ENCODE data around the gene LATS1. TPM values are rescaled to one million over a fixed set of nuclear protein-coding genes. Genes with fewer than 3 reads are reported as not detected.
A peak's percentile ranks its signal among the peaks of the same experiment; 100 is the strongest.

The LATS1 gene
- polyA plus RNA-seq, 3 donors = 5.2 to 10.3 (median 10.1) TPM

- Mint-ChIP-seq H3K27me3 (ENCODE audit: low read depth in 3 of 3) (peaks cover 0 to 2% (median 1%) of the 10 kb centered on the region in 3 donors), H3K4me1 (peaks cover 28% of the 10 kb centered on the region), H3K27ac (peak overlapping the region in 4 of 7 donors; percentile 33 to 68 (median 46)), H3K36me3 (peaks cover 10 to 20% of the 10 kb centered on the region in 2 donors), H3K9me3 (no peaks in the 10 kb centered on the region), H3K4me3 (no peak overlapping the region)
- intact Hi-C loops (cut with micrococcal nuclease) = loop anchor here (10.0 kb wide), 4 partner anchors 51 to 201 kb away; partner anchors contain the start of genes GINM1 (in 1 of the 2), LRP11 (in 1 of the 2) and RAET1G (in 1 of the 2)
- H3K79me2 ChIP-seq (ENCODE audit: insufficient read depth, low read length) = peaks cover 8% of the 10 kb centered on the region
- H3K9ac ChIP-seq (ENCODE audit: insufficient read depth, low read length, poor library complexity, severe bottlenecking) = no peak overlapping the region
- TF ChIP-seq CTCF (IDR thresholded peaks at IDR 0.05) = peak; percentile 85
- peaks cover 5 to 6% of the 10 kb centered on the region in 2 donors for H3K36me3 ChIP-seq (replicated peaks in 1 of 2; ENCODE audit: control insufficient read depth in 1 of 2, insufficient read depth in 2 of 2, low read length in 2 of 2)
- H3K27me3 ChIP-seq (ENCODE audit: control insufficient read depth in 2 of 2, insufficient read depth in 2 of 2, low read length in 2 of 2) = no peaks in the 10 kb centered on the region
- no peak overlapping the region for H3K4me2 ChIP-seq (replicated peaks; ENCODE audit: extremely low read depth, low read length, poor library complexity, severe bottlenecking)
- H3K27ac ChIP-seq (ENCODE audit: low read depth in 1 of 2, low read length in 2 of 2) = no peak overlapping the region
- H3K4me1 ChIP-seq (ENCODE audit: control insufficient read depth in 1 of 2, insufficient read depth in 2 of 2, low read length in 2 of 2) = peaks cover 21 to 33% of the 10 kb centered on the region in 2 donors
- WGBS (ENCODE audit: insufficient coverage) = 83% methylated on average over 4 of the region's 10 CpGs
- no peak overlapping the region for H2AFZ ChIP-seq (ENCODE audit: insufficient read depth, low read depth, low read length, poor library complexity, severe bottlenecking)
- peak; percentile 60 to 81 (median 77) for DNase-seq
- no peak overlapping the region for H3K4me3 ChIP-seq (replicated peaks in 1 of 3; ENCODE audit: low read depth in 2 of 3, low read length in 3 of 3)
- no peaks in the 10 kb centered on the region for H4K20me1 ChIP-seq (ENCODE audit: insufficient read depth, low read length)
- H3K9me3 ChIP-seq (replicated peaks in 1 of 2; ENCODE audit: control insufficient read depth in 1 of 2, insufficient read depth in 1 of 2, low read length in 2 of 2) = no peaks in the 10 kb centered on the region
These were observed 6.0 kb upstream of the LATS1 start for GRCh38 chr6:149723771-149724417.

GRCh38 chr6:149723262-149723661, 5.4 kb upstream of the LATS1 start:
- WGBS (ENCODE audit: insufficient coverage) = no CpG with 5 or more reads among the region's 4 CpGs
- no peak overlapping the region for H3K27ac ChIP-seq (ENCODE audit: low read depth in 1 of 2, low read length in 2 of 2)
- H3K27ac Mint-ChIP-seq = peak overlapping the region in 3 of 7 donors; percentile 33 to 68 (median 40)
- H3K4me3 ChIP-seq (replicated peaks in 1 of 3; ENCODE audit: low read depth in 2 of 3, low read length in 3 of 3) = no peak overlapping the region
- H3K4me3 Mint-ChIP-seq = no peak overlapping the region
- H3K4me1 ChIP-seq (ENCODE audit: control insufficient read depth in 1 of 2, insufficient read depth in 2 of 2, low read length in 2 of 2) = peaks cover 20 to 33% of the 10 kb centered on the region in 2 donors
- H2AFZ ChIP-seq (ENCODE audit: insufficient read depth, low read depth, low read length, poor library complexity, severe bottlenecking) = no peak overlapping the region
- no peaks in the 10 kb centered on the region for H3K9me3 ChIP-seq (replicated peaks in 1 of 2; ENCODE audit: control insufficient read depth in 1 of 2, insufficient read depth in 1 of 2, low read length in 2 of 2)
- H3K4me1 Mint-ChIP-seq = peaks cover 22% of the 10 kb centered on the region
- no peaks in the 10 kb centered on the region for H3K9me3 Mint-ChIP-seq
- peaks cover 0 to 2% (median 2%) of the 10 kb centered on the region in 3 donors for H3K27me3 Mint-ChIP-seq (ENCODE audit: low read depth in 3 of 3)
- H3K4me2 ChIP-seq (replicated peaks; ENCODE audit: extremely low read depth, low read length, poor library complexity, severe bottlenecking) = no peak overlapping the region
- H3K79me2 ChIP-seq (ENCODE audit: insufficient read depth, low read length) = peaks cover 13% of the 10 kb centered on the region
- H3K27me3 ChIP-seq (ENCODE audit: control insufficient read depth in 2 of 2, insufficient read depth in 2 of 2, low read length in 2 of 2) = no peaks in the 10 kb centered on the region
- peaks cover 5 to 6% of the 10 kb centered on the region in 2 donors for H3K36me3 ChIP-seq (replicated peaks in 1 of 2; ENCODE audit: control insufficient read depth in 1 of 2, insufficient read depth in 2 of 2, low read length in 2 of 2)
- TF ChIP-seq CTCF (IDR thresholded peaks at IDR 0.05) = no peak
- H3K36me3 Mint-ChIP-seq = peaks cover 10 to 20% of the 10 kb centered on the region in 2 donors
- DNase-seq = no peak
- H3K9ac ChIP-seq (ENCODE audit: insufficient read depth, low read length, poor library complexity, severe bottlenecking) = no peak overlapping the region
- no peaks in the 10 kb centered on the region for H4K20me1 ChIP-seq (ENCODE audit: insufficient read depth, low read length)
- intact Hi-C loops (cut with micrococcal nuclease) = loop anchor here (10.0 kb wide), 4 partner anchors 52 to 202 kb away; partner anchors contain the start of genes GINM1 (in 1 of the 2), LRP11 (in 1 of the 2) and RAET1G (in 1 of the 2)

All from CD14-positive monocyte (primary cell).